HepG2 (cell line): ENCODE results near the gene ZNF563. TPM values are rescaled to one million over a fixed set of nuclear protein-coding genes. Genes with fewer than 3 reads are reported as not detected.

ENCODE experiments used
- ASH2L ChIP-seq: fragments of 300-600, 200-600 bp; sonication (generic); IDR thresholded peaks from 2 replicates; pipeline ENCODE4 v1.7.0; 2017; ENCODE audit warnings: low read depth, mild to moderate bottlenecking, moderate library complexity, mixed read lengths, low read length; ENCODE audit not compliant: insufficient read length
- CC2D1A ChIP-seq: sonication (generic); formaldehyde crosslinking; IDR thresholded peaks from 2 replicates; pipeline ENCODE4 v1.8.1; 2023; ENCODE audit warnings: mild to moderate bottlenecking, missing genetic modification reagents
- CEBPG ChIP-seq: IDR thresholded peaks from 2 replicates; pipeline ENCODE4 v1.6.1; 2016
- CTCF ChIP-seq: sonication (generic); formaldehyde crosslinking; IDR thresholded peaks from 2 replicates; pipeline ENCODE4 v1.5.0; 2020; ENCODE audit warnings: mild to moderate bottlenecking, missing genetic modification reagents, moderate library complexity
- EP300 ChIP-seq, 3 experiments: sonication (generic) in 1 of 3; formaldehyde crosslinking in 1 of 3; IDR thresholded peaks; 2 replicates each; pipeline versions ENCODE4 v1.5.1 to v1.6.1; 2011 to 2020; ENCODE audit warnings: low read depth in 2 of 3, low read length in 2 of 3, borderline replicate concordance in 1 of 3, improper control_type of control experiment in 1 of 3, mild to moderate bottlenecking in 1 of 3, missing genetic modification reagents in 1 of 3, moderate library complexity in 1 of 3
- FOSL2 ChIP-seq: sonication (generic); formaldehyde crosslinking; IDR thresholded peaks from 2 replicates; pipeline ENCODE4 v1.4.0; 2020; ENCODE audit warnings: missing genetic modification reagents
- GATAD2A ChIP-seq: IDR thresholded peaks from 2 replicates; pipeline ENCODE4 v1.6.1; 2016
- IRX3 ChIP-seq: sonication (generic); formaldehyde crosslinking; IDR thresholded peaks from 2 replicates; pipeline ENCODE4 v1.8.1; 2023; ENCODE audit warnings: mild to moderate bottlenecking, low read depth, missing genetic modification reagents, borderline replicate concordance
- MED1 ChIP-seq: sonication (generic); formaldehyde crosslinking; IDR thresholded peaks from 2 replicates; pipeline ENCODE4 v1.4.0; 2020; ENCODE audit warnings: missing genetic modification reagents
- MIER3 ChIP-seq: IDR thresholded peaks from 2 replicates; pipeline ENCODE4 v1.6.1; 2016; ENCODE audit warnings: missing compliant biosample characterization, borderline replicate concordance
- MTA1 ChIP-seq: sonication (generic); formaldehyde crosslinking; IDR thresholded peaks from 2 replicates; pipeline ENCODE4 v1.4.0; 2020; ENCODE audit warnings: missing genetic modification reagents, mild to moderate bottlenecking, borderline replicate concordance
- PATZ1 ChIP-seq: sonication (generic); formaldehyde crosslinking; IDR thresholded peaks from 2 replicates; pipeline ENCODE4 v1.4.0; 2020; ENCODE audit warnings: missing genetic modification reagents
- POLR2AphosphoS2 ChIP-seq: IDR thresholded peaks from 2 replicates; pipeline ENCODE4 v1.6.1; 2011; ENCODE audit warnings: low read depth, low read length, improper control_type of control experiment
- RBAK ChIP-seq: sonication (generic); formaldehyde crosslinking; IDR thresholded peaks from 2 replicates; pipeline ENCODE4 v1.5.1; 2020; ENCODE audit warnings: mild to moderate bottlenecking, missing genetic modification reagents
- SIX1 ChIP-seq: sonication (generic); formaldehyde crosslinking; IDR thresholded peaks from 2 replicates; pipeline ENCODE4 v1.4.0; 2020; ENCODE audit warnings: missing genetic modification reagents, borderline replicate concordance
- SOX13 ChIP-seq, 3 experiments: fragments of 450-650 bp in 1 of 3; sonication (generic) in 1 of 3; formaldehyde crosslinking in 1 of 3; IDR thresholded peaks in 2 of 3; conservative IDR thresholded peaks in 1 of 3; 2 replicates each; pipeline versions ENCODE4 v1.5.0 to v1.6.1; 2016 to 2020; ENCODE audit warnings: antibody characterized with exemption in 1 of 3, mild to moderate bottlenecking in 1 of 3, missing compliant biosample characterization in 1 of 3, missing genetic modification reagents in 1 of 3, moderate library complexity in 1 of 3
- SOX5 ChIP-seq: IDR thresholded peaks from 2 replicates; pipeline ENCODE4 v1.6.1; 2016; ENCODE audit warnings: borderline replicate concordance
- SRY ChIP-seq: sonication (generic); formaldehyde crosslinking; IDR thresholded peaks from 2 replicates; pipeline ENCODE4 v1.8.0; 2022; ENCODE audit warnings: mild to moderate bottlenecking, missing genetic modification reagents
- STAT5B ChIP-seq: sonication (generic); formaldehyde crosslinking; IDR thresholded peaks from 2 replicates; pipeline ENCODE4 v1.4.0; 2020; ENCODE audit warnings: missing genetic modification reagents
- TBX3 ChIP-seq: fragments of 450-650 bp; IDR thresholded peaks from 2 replicates; pipeline ENCODE4 v1.6.1; 2017; ENCODE audit warnings: antibody characterized with exemption, mild to moderate bottlenecking, inconsistent platforms, borderline replicate concordance
- TGIF2 ChIP-seq: IDR thresholded peaks from 2 replicates; pipeline ENCODE4 v1.6.1; 2016; ENCODE audit warnings: control low read depth, missing compliant biosample characterization
- THAP11 ChIP-seq: IDR thresholded peaks from 2 replicates; pipeline ENCODE4 v1.6.1; 2016; ENCODE audit warnings: missing biosample characterization, missing genetic modification reagents
- ZNF18 ChIP-seq: sonication (generic); formaldehyde crosslinking; IDR thresholded peaks from 2 replicates; pipeline ENCODE4 v1.8.0; 2022; ENCODE audit warnings: mild to moderate bottlenecking, missing genetic modification reagents; ENCODE audit not compliant: insufficient replicate concordance
- ZNF780A ChIP-seq: sonication (generic); formaldehyde crosslinking; IDR thresholded peaks from 2 replicates; pipeline ENCODE4 v1.8.0; 2022; ENCODE audit warnings: mild to moderate bottlenecking, missing genetic modification reagents, moderate library complexity
- polyA plus RNA-seq, 8 experiments: library from polyadenylated mRNA; depleted of rRNA in 3 of 8; stranded (reverse) in 7 of 8; unstranded in 1 of 8; fragments of >200 nt; fragmentation: Illumina TruSeq in 4 of 8; extraction: Trizol in 4 of 8; gene quantifications; 2 replicates each; pipeline versions ENCODE4 v1.2.1 to v1.2.3, GENCODE V29; 2011 to 2016; ENCODE audit warnings: low read depth in 4 of 8, missing spikeins in 1 of 8, mixed read lengths in 1 of 8; ENCODE audit not compliant: insufficient read depth in 1 of 8
- total RNA-seq, 5 experiments: library from RNA; depleted of rRNA; stranded (reverse); fragments of >200 nt; fragmentation: Illumina TruSeq; extraction: Trizol; gene quantifications; 2 replicates each; pipeline ENCODE4 v1.2.3, GENCODE V29; 2016; ENCODE audit warnings: low read depth in 1 of 5

The ZNF563 gene
- total and polyA plus RNA-seq, 2 of the 13 experiments (the other 11 are each of a cell fraction or from before 2014, with no cell fraction given), result 7.5 to 19.5 TPM

- TF ChIP-seq EP300 (IDR thresholded peaks at IDR 0.05; ENCODE audit: low read depth in 2 of 2, low read length in 2 of 2), result peak in 1 of 2 experiments; percentile 85; a peak in 2 of 4 replicates
- peak; percentile 42; the same call in 1 of the 2 replicates for TF ChIP-seq EP300 (CRISPR knock-in tag; IDR thresholded peaks at IDR 0.05; ENCODE audit: borderline replicate concordance)
- TF ChIP-seq RBAK (CRISPR knock-in tag), result no peak
- peak; percentile 37 for TF ChIP-seq ASH2L
- 0 out of 2 replicates have a peak, but pooled peaks have one; percentile 13 for TF ChIP-seq MED1 (CRISPR knock-in tag)
- no peak for TF ChIP-seq MTA1 (CRISPR knock-in tag)
- no peak for TF ChIP-seq SRY (CRISPR knock-in tag)
- peak; percentile 71; the same call in 1 of the 2 replicates for TF ChIP-seq SOX5
- TF ChIP-seq TGIF2 (CRISPR knock-in tag), result no peak
- TF ChIP-seq SOX13 (IDR thresholded peaks at IDR 0.05), result no peak
- TF ChIP-seq SOX13 (CRISPR knock-in tag; conservative IDR thresholded peaks at IDR 0.05 in 1 of 2, IDR thresholded peaks at IDR 0.05 in 1 of 2), result peak in 1 of 2 experiments; percentile 84; a peak in 2 of 4 replicates
- TF ChIP-seq PATZ1, result 0 out of 2 replicates have a peak, but pooled peaks have one; percentile 9
- peak; percentile 49 for TF ChIP-seq CEBPG
- peak; percentile 29; the same call in 1 of the 2 replicates for TF ChIP-seq TBX3
- TF ChIP-seq THAP11 (CRISPR knock-in tag), result peak; percentile 41; the same call in 1 of the 2 replicates
- no peak for TF ChIP-seq MIER3 (CRISPR knock-in tag)
- no peak for TF ChIP-seq ZNF780A (CRISPR knock-in tag)
- peak; percentile 47; the same call in 1 of the 2 replicates for TF ChIP-seq SIX1 (CRISPR knock-in tag)
- TF ChIP-seq IRX3 (CRISPR knock-in tag), result no peak
- TF ChIP-seq FOSL2 (CRISPR knock-in tag), result no peak
- TF ChIP-seq ZNF18, result no peak
- TF ChIP-seq POLR2AphosphoS2, result no peak
- TF ChIP-seq CC2D1A, result no peak
- no peak for TF ChIP-seq STAT5B (CRISPR knock-in tag)
- no peak for TF ChIP-seq CTCF (CRISPR knock-in tag)
- peak; percentile 75 for TF ChIP-seq GATAD2A (CRISPR knock-in tag)
Observed at GRCh38 chr19:12325690-12326089, 7.7 kb downstream of the ZNF563 start (continued).
